Stimulated activated CD4-positive, alpha-beta T cell treated with anti-CD3 and anti-CD28 coated beads, Interleukin-15, amount 100 ng/mL, for 48 hours (primary cell): Measurements from ENCODE around the gene FUCA1.
"Not testable (repeated sequence)": the region's sequence is repeated elsewhere in the genome, so short reads cannot be mapped to it uniquely, and the experiment has no call there.

Source experiments
- DNase-seq, 2 donors: peaks; one replicate each; pipeline ENCODE4 v3.0.0-alpha.2; 2020; ENCODE audit warnings: low read depth in 2 of 2

Gene FUCA1

DNA sequence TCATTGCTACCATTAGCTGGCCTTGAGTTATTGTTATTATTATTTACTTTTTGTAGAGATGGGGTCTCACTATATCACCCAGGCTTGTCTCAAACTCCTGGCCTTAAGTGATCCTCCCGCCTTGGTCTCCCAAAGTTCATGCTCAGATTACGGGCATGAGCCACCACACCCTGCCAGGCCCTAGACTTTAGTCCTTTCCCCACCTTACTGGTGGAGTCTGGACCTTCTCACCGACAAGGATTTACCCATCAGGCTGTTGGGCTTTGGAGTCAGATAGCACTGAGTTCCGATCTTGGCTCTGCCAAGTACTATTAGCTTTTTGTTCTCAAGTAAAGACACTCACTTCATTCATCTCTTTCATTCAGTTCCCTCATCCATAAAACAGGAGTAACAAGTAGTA, 27.9 kb upstream of the FUCA1 start:
- DNase-seq, result no peak

DNA sequence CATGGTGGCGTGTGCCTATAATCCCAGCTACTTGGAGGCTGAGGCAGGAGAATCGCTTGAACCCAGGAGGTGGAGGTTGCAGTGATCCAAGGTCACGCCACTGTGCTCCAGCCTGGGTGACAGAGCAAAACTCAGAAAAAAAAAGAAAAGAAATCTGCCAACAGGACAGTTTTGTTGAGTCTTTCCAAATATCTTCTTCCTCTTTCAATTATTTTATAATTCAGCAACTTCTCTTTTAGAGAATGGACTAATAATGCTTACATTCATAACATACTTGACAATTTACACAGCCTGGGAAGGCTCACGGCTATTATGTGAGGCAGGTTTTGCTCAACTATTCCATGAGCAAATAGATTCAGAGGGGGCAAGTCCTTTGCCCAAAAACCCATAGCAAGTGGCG, 27.0 kb upstream of the FUCA1 start:
- DNase-seq, result no peak

DNA sequence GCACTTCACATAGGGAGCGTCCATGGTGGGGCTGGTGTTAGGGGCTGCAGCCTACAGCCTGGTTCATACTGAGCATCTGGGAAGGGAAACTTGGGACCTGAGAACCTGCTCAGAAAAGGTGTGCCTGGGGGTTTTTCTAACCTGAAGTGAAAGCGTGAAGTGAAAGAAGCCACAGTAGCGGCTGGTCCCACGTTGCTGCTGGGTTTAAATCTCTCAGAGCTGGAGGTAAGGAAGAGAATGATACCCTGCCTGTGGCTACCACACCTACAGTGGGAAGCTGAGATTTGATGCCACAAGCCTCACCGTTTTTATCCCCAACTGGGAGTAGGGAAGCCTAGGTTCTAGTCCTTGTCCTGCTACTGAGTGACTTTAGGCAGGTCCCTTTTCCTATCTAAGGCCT, 21.0 kb upstream of the FUCA1 start:
- DNase-seq, result no peak

DNA sequence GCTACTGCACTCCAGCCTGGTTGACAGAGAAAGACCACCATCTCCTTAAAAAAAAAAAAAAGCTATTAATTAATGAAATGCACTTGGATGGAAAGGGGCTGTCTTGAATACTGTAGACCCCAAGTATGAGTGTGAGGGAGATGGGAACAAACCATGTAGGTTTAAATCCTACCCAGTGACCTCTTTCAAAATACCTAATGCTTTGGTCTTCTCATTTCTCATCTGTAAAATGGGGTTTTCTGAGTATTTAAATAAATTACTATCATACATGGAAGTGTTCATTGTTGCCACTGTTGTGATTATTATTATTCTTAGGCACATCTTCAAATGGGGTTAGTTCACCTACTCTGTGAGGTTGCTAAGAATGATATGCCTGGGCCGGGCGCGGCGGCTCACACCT, 17.1 kb upstream of the FUCA1 start:
- DNase-seq, result no peak

DNA sequence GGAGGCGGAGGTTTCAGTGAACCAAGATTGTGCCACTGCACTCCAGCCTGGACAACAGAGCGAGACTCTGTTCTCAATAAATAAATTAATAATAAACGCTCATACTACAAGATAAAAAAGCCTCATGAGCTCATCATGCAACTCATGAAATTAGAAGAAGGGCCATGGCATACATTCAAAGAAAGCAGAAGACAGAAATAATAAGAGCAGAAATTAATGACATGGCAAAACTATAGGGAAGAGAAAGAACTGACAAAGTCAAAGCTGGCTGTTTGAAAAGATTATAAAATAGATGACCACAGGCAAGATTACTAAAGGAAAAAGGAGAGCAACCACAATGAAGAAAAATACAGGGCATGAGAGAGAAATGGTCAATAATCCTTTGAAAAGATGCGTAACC, 14.7 kb upstream of the FUCA1 start:
- no peak for DNase-seq

DNA sequence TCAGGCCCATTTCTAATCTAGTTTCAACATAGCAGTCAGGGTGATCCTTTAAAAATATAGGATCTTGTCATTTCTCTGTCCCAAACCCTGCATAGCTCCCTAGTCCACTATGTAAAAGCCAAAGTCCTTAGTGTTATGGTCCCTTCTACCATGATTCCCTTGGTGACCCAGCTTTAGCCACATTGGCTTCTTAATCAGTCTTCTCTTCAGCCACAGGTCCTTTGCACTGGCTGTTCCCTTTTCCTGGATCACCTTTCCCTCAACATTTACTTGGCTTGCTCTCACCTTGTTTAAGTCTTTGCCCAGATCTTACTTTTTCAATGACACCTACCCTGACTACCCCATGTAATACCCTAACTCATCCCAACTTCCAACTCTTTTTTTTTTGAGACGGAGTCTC, 11.7 kb upstream of the FUCA1 start:
- DNase-seq, result no peak

DNA sequence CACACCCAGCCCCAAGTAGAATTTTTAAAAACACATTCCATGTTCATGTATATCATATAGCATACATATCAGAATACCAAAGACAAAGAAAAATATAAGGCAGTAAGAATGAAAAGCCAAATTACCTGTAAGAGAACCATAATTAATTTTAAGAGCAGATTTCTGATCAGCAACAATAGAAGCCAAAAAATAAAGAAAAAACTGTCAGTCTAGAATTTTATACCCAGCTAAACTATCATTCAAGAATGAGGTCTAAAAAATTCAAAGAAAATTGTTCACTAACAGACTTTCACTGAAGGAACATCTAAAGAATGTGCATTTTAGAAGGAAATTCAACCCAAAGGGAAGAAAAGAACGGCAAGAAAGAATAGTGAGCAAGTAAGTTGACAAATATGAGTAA, 10.6 kb upstream of the FUCA1 start:
- DNase-seq, result no peak

DNA sequence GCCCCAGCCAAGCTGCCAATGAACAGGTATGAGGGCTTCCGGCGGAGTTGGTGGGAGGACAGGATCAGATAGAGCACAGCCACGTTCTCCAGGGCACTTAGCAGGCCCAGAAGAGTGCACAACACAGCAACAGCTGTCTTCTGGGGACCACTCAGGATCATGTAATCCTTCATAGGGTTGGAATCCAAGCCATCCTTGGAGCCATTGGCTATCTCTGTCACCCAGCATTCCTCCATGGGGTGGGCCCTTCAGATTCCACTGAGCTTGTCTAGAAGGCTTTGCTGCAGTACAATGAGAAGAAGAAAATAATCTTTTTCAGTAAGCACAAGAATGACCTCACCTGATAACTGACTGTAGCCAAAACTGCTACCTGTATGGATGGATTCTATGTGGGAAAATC, 7.3 kb upstream of the FUCA1 start:
- no peak for DNase-seq

DNA sequence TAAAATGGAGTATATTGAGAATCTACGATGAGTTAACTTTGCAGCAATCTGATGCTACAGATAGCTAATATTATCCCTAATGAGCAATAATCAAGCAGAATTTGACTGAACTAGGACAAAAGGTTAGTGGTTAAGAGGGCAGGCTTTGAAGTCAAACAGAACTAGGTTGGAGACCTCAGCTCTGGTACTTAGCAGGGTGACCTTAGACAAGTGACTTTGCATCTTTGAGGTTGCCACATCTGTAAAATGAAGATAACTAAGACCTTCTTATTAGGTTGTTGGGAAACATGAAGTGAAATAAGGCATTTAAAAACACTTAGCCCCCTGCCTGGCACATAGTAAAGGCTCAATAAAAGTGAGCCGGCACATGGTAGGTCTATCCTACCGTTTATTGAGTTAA, 4.3 kb upstream of the FUCA1 start:
- no peak for DNase-seq

DNA sequence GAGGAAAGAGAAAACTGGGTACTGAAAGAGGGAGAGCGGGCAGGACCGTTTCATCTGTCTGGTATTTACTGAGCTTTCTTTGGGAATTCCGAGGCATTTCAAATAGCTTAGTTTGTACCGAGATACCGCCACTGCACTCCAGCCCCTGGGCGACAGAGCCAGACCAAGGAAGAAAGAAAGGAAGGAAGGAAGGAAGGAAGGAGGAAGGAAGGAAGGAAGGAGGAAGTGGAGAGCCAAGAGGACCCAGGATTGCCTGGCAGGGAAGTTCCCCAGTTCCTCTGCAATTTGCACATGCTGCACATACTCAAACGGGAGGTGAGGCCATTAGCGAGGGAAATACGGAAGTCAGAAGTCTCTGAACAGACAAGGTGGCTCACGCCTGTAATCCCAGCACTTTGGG, 961 bp upstream of the FUCA1 start:
- DNase-seq, result no peak

DNA sequence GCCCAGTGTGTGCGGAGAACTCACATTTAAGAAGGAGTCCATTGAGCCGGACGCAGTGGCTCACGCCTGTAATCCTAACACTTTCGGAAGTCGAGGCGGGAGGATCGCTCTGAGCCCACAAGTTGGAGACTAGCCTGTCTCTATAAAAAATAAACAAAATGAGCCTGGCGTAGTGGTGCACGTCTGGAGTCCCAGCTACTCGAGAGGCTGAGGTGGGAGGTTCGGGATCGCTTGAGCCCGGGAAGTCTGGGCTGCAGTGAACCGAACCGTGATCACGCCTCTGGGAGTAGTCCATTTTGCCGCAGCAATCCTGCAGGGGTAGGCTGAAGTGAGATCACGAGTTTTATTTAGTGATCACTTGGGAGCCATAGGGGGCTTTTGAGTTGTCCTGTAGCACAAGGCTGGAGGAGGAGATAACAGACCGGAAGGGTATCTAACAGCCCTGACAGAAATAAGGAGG, 497 bp upstream of the FUCA1 start:
- no peak for DNase-seq

DNA sequence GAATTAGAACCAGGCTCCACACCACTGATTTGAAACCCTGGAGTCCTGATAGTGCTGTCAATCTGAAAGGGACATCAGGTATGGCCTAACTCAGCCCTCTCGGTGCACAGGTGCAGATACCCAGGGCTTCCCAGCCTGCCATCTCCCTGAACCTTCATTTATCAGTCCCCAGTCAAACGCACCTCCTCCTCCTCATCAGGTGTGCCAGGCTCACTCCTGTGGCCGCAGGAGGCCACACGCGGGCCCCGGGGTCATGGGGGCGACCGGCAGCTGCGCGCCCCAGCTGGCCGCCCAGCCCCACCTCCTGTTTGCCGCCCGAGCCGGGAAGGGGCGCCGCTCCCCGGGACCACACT, 572 bp downstream of the FUCA1 start:
- no peak for DNase-seq

DNA sequence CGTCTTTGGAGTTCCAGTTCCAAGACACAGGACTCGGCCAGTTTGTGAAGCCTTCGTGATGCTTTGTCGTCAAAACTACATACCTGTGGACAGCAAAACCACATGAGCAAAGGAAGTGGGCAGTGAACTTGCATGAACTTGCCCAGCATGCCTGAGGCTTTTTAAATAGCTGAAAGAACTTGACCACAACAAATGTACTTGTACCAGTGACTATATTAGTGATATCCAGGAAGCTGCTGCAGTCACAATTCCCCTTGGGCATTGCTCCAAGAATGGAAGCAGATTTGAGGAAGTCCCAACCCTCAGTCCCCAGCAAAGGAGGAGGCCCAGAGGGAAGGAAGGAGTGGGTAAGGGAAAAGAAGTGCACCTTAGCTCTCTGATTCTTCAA, 2.6 kb downstream of the FUCA1 start:
- no peak for DNase-seq

DNA sequence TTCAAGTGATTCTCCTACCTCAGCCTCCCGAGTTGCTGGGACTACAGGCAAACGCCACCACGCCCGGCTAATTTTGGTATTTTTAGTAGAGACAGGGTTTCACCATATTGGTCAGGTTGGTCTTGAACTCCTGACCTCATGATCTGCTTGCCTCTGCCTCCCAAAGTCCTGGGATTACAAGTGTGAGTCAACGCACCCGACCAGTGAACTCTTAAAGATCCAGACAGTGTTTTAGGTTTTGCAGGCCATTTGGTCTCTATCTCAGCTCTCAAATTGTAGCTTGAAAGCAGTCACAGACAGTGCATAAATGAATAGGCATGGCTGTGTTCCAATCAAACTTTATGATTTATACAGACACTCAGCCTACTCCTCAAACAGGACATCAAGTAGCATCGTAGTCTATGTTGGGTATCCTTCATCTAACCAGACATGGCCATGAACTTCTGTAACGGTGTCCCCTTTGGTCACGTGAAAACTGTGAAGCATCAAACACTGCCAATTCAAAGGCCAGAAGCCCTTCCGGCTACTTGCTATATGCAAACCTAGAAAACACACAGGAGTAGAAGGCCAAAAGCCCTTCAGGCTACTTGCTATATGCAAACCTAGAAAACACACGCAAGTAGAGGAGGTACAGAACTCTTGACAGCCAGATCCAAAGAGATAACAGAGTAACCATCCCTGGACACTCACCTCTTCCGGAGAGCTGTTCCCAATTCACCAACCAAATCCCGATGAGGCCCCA, 3.1 kb downstream of the FUCA1 start:
- no peak for DNase-seq

DNA sequence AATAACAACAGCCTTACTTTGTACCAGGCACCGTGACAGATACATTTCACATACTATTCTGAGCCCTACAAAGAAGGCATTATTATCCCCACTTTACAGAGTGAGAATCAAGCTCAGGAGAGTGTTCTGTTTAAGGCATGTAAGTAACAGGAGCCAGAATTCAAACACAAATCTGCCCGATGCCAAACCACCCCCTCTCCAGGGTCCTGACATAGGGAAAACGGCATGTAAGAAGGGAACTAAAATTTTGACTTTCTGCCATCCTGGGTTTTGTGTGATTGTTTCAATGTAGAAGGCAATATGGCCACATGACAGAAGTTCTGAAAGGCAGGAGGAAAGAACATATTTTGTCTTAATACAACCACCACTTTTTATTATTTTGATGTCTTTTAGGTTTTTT, 5.5 kb downstream of the FUCA1 start:
- no peak for DNase-seq

DNA sequence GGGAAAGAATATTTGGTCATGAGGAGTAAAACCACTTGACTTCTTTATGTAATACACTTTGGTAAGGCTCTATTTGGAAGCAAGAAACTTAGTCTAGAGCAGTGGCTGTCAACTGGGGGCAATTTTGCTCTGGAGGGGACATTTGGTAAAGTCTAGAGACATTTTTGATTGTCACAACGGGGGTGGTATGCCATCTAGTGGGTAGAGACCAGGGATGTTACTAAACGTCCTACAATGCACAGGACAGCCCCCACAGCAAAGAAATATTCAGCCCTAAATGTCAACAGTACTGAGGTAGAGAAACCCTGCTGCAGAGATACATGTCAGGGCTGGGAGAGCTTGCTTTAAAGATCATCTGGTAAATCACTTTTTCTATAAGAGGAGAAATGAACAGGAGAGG, 13.5 kb downstream of the FUCA1 start:
- DNase-seq, result no peak

DNA sequence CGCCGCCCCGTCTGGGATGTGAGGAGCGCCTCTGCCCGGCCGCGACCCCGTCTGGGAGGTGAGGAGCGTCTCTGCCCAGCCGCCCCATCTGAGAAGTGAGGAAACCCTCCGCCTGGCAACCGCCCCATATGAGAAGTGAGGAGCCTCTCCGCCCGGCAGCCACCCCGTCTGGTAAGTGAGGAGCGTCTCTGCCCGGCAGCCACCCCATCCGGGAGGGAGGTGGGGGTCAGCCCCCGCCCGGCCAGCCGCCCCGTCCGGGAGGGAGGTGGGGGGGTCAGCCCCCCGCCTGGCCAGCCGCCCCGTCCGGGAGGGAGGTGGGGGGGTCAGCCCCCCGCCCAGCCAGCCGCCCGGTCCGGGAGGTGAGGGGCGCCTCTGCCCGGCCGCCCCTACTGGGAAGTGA, 15.0 kb downstream of the FUCA1 start:
- not testable (repeated sequence) for DNase-seq

DNA sequence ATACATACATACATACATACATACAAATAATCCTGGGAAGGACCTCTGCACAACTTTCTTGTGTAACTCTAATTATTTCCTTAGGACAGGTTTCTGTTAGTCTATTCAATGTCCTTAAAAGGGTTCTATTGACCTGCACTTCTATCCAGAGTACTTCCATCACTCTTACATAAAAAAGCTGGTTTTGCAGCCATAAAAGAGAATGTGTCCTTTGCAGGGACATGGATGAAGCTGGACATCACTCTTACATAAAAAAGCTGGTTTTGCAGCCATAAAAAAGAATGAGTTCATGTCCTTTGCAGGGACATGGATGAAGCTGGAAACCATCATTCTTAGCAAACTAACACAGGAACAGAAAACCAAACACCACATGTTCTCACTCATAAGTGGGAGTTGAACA, 16.7 kb downstream of the FUCA1 start:
- not testable (repeated sequence) for DNase-seq

DNA sequence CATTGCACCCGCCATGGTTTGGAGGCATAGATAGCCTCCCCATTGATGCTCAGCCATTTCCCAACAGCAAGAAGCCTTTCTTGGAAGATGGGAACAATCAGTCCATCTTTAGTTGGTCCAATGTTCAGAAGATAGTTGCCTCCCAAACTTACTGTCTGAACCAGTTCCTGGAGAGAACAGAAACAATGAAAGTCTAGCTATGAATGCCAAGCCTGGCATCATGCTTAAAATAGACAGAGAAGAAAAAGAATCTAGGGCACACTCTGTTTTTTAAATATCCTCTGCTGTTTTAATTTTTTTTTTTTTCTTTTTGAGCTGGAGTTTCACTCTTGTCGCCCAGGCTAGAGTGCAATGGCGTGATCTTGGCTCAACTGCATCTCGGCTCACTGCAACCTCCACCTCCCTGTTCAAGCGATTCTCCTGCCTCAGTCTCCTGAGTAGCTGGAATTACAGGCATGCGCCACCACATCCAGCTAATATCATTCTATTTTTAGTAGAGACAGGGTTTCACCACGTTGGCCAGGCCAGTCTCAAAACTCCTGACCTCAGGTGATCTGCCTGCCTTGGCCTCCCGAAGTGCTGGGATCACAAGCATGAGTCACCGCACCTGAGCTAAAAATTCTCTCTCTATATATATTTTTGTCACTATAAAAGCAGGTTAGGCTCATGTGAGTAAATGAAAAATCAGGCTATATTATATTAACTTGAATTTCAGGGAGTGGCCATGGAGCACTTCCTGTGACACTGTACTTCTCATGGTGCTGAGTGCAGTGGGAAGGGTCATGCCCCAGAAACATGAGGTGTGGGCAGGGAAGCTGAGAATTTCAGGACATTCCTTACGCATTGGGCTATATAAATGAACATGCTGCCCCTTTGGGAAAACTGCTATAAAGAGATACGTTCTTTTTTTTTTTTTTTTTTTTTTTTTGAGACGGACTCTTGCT, 19.1 kb downstream of the FUCA1 start:
- no peak for DNase-seq

DNA sequence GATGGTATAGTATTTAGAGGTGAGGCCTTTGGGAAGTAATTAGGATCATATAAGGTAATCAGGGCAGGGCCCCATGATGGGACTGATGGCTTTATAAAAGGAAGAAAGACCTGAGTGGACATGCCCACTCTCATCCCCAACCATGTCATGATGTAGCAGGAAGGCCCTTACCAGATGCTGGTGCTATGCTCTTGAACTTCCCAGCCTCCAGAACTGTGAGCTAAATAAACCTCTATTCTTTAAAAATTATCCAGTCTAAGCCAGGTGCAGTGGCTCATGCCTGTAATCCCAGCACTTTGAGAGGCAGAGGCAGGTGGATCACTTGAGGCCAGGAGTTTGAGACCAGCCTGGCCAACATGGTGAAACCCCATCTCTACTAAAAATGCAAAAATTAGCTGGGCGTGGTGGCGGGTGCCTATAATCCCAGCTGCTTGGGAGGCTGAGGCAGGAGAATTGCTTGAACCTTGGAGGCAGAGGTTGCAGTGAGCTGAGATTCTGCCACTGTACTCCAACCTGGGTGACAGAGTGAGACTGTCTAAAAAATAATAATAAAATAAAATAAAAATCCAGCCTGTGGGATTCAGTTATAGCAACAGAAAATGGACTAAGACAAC, 20.5 kb downstream of the FUCA1 start:
- DNase-seq, result not testable (repeated sequence)

DNA sequence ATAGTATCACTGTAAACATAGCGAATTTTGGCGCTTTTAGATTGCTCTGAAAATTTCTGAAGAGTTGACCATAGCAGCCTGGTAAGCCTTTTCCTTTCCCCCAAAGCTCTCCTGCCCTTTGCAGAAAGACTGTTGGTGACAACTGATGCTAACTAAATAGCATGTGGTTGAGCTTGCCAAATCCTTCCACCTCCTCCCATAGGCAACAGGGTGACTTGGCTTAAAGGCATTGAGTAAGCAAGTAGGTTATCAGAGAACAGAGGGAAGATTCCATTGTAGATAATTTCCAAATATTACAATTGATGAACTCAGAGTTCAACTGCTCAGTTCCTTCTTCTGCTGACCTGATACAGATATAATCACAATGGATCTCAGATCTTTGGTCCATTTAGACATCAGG, 22.9 kb downstream of the FUCA1 start:
- no peak for DNase-seq

DNA sequence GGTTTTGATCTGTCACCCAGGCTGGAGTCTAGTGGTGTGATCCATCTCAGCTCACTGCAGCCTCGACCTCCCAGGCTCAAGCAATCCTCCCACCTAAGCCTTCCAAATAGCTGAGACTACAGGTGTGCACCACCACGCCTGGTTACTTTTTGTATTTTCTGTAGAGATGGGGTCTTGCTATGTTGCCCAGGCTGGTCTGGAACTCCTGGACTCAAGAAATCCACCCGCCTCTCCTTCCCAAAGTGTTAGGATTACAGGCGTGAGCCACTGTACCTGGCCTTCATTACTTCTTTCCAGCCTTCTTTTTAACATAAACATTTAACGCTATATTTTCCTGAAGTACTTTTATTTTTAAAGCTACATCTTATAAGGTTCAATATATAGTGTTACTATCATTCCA, 24.4 kb downstream of the FUCA1 start:
- no peak for DNase-seq

DNA sequence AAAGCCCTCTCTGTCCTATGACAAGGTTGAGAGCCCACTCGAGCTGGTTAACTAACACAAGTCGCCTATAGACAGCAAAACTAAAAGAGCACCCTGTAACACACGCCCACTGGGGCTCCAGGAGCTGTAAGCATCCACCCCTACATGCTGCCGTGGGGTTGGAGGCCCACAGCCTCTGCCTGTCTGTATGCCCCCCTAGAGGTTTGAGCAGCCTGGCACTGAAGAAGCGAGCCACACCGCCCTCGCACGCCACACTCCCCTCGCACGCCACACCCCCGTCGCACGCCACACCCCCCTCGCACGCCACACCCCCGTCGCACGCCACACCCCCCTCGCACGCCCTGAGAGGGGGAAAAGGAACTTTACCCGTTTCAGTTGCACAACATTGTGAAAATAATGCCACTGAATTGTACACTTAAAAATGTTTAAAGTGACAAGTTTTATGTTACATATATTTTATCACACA, 29.7 kb downstream of the FUCA1 start:
- peak; percentile 41 to 53 for DNase-seq
